H9 (cell line): ENCODE measurements around the gene STXBP1. TPM values are rescaled to one million over a fixed set of nuclear protein-coding genes. Genes with fewer than 3 reads are reported as not detected.

ENCODE experiments used
- DNase-seq: peaks from one replicate; pipeline ENCODE4 v3.0.0-alpha.2; 2017
- H2AFZ ChIP-seq: one replicate; pipeline ENCODE4 v1.6.1; 2013; ENCODE audit warnings: mild to moderate bottlenecking, low read length, control low read depth, moderate library complexity
- H2AK5ac ChIP-seq: 2 replicates; pipeline ENCODE4 v1.6.1; 2013; ENCODE audit warnings: low read length, control low read depth, mixed read lengths; ENCODE audit not compliant: insufficient read length
- H2BK120ac ChIP-seq: one replicate; pipeline ENCODE4 v1.6.1; 2013; ENCODE audit warnings: low read depth, mild to moderate bottlenecking, low read length, control low read depth, inconsistent platforms; ENCODE audit not compliant: poor library complexity, severe bottlenecking
- H2BK12ac ChIP-seq: 2 replicates; pipeline ENCODE4 v1.6.1; 2013; ENCODE audit warnings: low read length, control low read depth, mixed read lengths, low read depth; ENCODE audit not compliant: insufficient read length
- H2BK15ac ChIP-seq: 2 replicates; pipeline ENCODE4 v1.6.1; 2013; ENCODE audit warnings: low read depth, low read length, control low read depth
- H2BK20ac ChIP-seq: one replicate; pipeline ENCODE4 v1.6.1; 2013; ENCODE audit warnings: low read depth, mild to moderate bottlenecking, low read length, control low read depth, inconsistent platforms; ENCODE audit not compliant: poor library complexity, severe bottlenecking
- H2BK5ac ChIP-seq: 2 replicates; pipeline ENCODE4 v1.6.1; 2013; ENCODE audit warnings: low read length, control low read depth, mixed read lengths; ENCODE audit not compliant: insufficient read length
- H3K14ac ChIP-seq: 2 replicates; pipeline ENCODE4 v1.6.1; 2013; ENCODE audit warnings: low read length, control low read depth; ENCODE audit not compliant: insufficient read depth
- H3K18ac ChIP-seq: 2 replicates; pipeline ENCODE4 v1.6.1; 2013; ENCODE audit warnings: low read depth, mild to moderate bottlenecking, mixed read lengths, low read length, control low read depth; ENCODE audit not compliant: insufficient read length
- H3K23ac ChIP-seq: 2 replicates; pipeline ENCODE4 v1.6.1; 2013; ENCODE audit warnings: low read length, control low read depth, mixed read lengths, low read depth; ENCODE audit not compliant: insufficient read length
- H3K23me2 ChIP-seq: 2 replicates; pipeline ENCODE4 v1.6.1; 2013; ENCODE audit warnings: low read depth, mild to moderate bottlenecking, mixed read lengths, low read length, control low read depth; ENCODE audit not compliant: insufficient read length, poor library complexity, severe bottlenecking
- H3K27ac ChIP-seq: 2 replicates; pipeline ENCODE4 v1.5.1; 2013; ENCODE audit warnings: low read length, control low read depth, mixed read lengths, low read depth; ENCODE audit not compliant: insufficient read length
- H3K27me3 ChIP-seq: 2 replicates; pipeline ENCODE4 v1.6.1; 2013; ENCODE audit warnings: low read length, control low read depth, inconsistent platforms; ENCODE audit not compliant: insufficient read depth
- H3K4ac ChIP-seq: 2 replicates; pipeline ENCODE4 v1.6.1; 2013; ENCODE audit warnings: low read depth, mild to moderate bottlenecking, control low read depth, inconsistent platforms, low read length, moderate library complexity
- H3K4me1 ChIP-seq: 2 replicates; pipeline ENCODE4 v1.6.1; 2013; ENCODE audit warnings: low read length, control low read depth, inconsistent platforms; ENCODE audit not compliant: insufficient read depth
- H3K4me2 ChIP-seq: 2 replicates; pipeline ENCODE4 v1.6.1; 2013; ENCODE audit warnings: low read length, control low read depth, mixed read lengths; ENCODE audit not compliant: insufficient read length, insufficient read depth
- H3K56ac ChIP-seq: 2 replicates; pipeline ENCODE4 v1.6.1; 2013; ENCODE audit warnings: low read depth, mild to moderate bottlenecking, mixed read lengths, low read length, control low read depth; ENCODE audit not compliant: insufficient read length
- H3K79me1 ChIP-seq: 2 replicates; pipeline ENCODE4 v1.6.1; 2013; ENCODE audit warnings: low read depth, mild to moderate bottlenecking, moderate library complexity, low read length, control low read depth, inconsistent platforms; ENCODE audit not compliant: insufficient read depth, poor library complexity, severe bottlenecking
- H3K79me2 ChIP-seq: 2 replicates; pipeline ENCODE4 v1.6.1; 2013; ENCODE audit warnings: low read length, control low read depth, inconsistent platforms; ENCODE audit not compliant: insufficient read depth
- H3K9ac ChIP-seq: 2 replicates; pipeline ENCODE4 v1.6.1; 2013; ENCODE audit warnings: low read length, control low read depth, mixed read lengths; ENCODE audit not compliant: insufficient read length; ENCODE audit errors: extremely low read depth
- H3K9me3 ChIP-seq: one replicate; pipeline ENCODE4 v1.6.1; 2013; ENCODE audit warnings: low read depth, low read length, inconsistent platforms; ENCODE audit not compliant: control insufficient read depth
- H3T11ph ChIP-seq: one replicate; pipeline ENCODE4 v1.6.1; 2013; ENCODE audit warnings: mild to moderate bottlenecking, low read length, control low read depth, inconsistent platforms
- H4K20me1 ChIP-seq: one replicate; pipeline ENCODE4 v1.6.1; 2013; ENCODE audit not compliant: control insufficient read depth, insufficient read length, insufficient read depth
- H4K5ac ChIP-seq: 2 replicates; pipeline ENCODE4 v1.6.1; 2013; ENCODE audit warnings: low read depth, mild to moderate bottlenecking, mixed read lengths, low read length, control low read depth; ENCODE audit not compliant: insufficient read length
- H4K8ac ChIP-seq: replicated peaks from 2 replicates; pipeline ENCODE4 v1.6.1; 2013; ENCODE audit warnings: low read length, control low read depth, mixed read lengths, low read depth; ENCODE audit not compliant: insufficient read length
- H4K91ac ChIP-seq: 2 replicates; pipeline ENCODE4 v1.6.1; 2013; ENCODE audit warnings: low read depth, mild to moderate bottlenecking, moderate library complexity, mixed read lengths, low read length, control low read depth; ENCODE audit not compliant: insufficient read length
- H3K27ac Mint-ChIP-seq, 3 experiments: 2 replicates in 2 of 3; 3 replicates in 1 of 3; pipeline ENCODE4 v1.8.0; 2020 to 2021; ENCODE audit warnings: mixed read lengths in 3 of 3, mild to moderate bottlenecking in 1 of 3, moderate library complexity in 1 of 3
- H3K27me3 Mint-ChIP-seq: 2 replicates; pipeline ENCODE4 v1.8.0; 2021; ENCODE audit warnings: low read depth, mild to moderate bottlenecking, moderate library complexity, mixed read lengths
- H3K36me3 Mint-ChIP-seq, 3 experiments: 2 replicates in 2 of 3; 3 replicates in 1 of 3; pipeline ENCODE4 v1.8.0; 2020 to 2021; ENCODE audit warnings: low read depth in 3 of 3, mixed read lengths in 3 of 3; ENCODE audit not compliant: insufficient read depth in 1 of 3
- H3K4me1 Mint-ChIP-seq, 2 experiments: 2 replicates each; pipeline ENCODE4 v1.8.0; 2020; ENCODE audit warnings: mixed read lengths in 2 of 2
- H3K4me3 Mint-ChIP-seq, 2 experiments: 2 replicates in 1 of 2; 3 replicates in 1 of 2; pipeline ENCODE4 v1.8.0; 2020 to 2021; ENCODE audit warnings: mild to moderate bottlenecking in 2 of 2, mixed read lengths in 2 of 2, moderate library complexity in 1 of 2
- H3K9me3 Mint-ChIP-seq, 2 experiments: 2 replicates in 1 of 2; 3 replicates in 1 of 2; pipeline ENCODE4 v1.8.0; 2020; ENCODE audit warnings: mild to moderate bottlenecking in 2 of 2, mixed read lengths in 2 of 2, moderate library complexity in 1 of 2
- WGBS: extraction: QIAGEN DNeasy Blood & Tissue Kit; methylation state at CpG from one replicate; pipeline ENCODE4 v1.1.7; 2013; ENCODE audit warnings: missing lambda C conversion rate, low lambda C conversion rate, mixed read lengths; ENCODE audit not compliant: insufficient read length; ENCODE audit errors: extremely low coverage; 5-methylcytosine and 5-hydroxymethylcytosine counted together
- total RNA-seq: library from RNA; stranded (reverse); gene quantifications from 2 replicates; pipeline ENCODE4 v1.2.1, GENCODE V29; 2021
- TF ChIP-seq, protein P1 (sequence below): fragments of 200-600 bp; sonication (generic); conservative IDR thresholded peaks from 3 replicates; pipeline ENCODE4 v1.8.0; 2021; ENCODE audit warnings: antibody characterized with exemption, mild to moderate bottlenecking

Gene STXBP1
- total RNA-seq, 1 experiment from 2014 or later: 22.3 TPM

DNA sequence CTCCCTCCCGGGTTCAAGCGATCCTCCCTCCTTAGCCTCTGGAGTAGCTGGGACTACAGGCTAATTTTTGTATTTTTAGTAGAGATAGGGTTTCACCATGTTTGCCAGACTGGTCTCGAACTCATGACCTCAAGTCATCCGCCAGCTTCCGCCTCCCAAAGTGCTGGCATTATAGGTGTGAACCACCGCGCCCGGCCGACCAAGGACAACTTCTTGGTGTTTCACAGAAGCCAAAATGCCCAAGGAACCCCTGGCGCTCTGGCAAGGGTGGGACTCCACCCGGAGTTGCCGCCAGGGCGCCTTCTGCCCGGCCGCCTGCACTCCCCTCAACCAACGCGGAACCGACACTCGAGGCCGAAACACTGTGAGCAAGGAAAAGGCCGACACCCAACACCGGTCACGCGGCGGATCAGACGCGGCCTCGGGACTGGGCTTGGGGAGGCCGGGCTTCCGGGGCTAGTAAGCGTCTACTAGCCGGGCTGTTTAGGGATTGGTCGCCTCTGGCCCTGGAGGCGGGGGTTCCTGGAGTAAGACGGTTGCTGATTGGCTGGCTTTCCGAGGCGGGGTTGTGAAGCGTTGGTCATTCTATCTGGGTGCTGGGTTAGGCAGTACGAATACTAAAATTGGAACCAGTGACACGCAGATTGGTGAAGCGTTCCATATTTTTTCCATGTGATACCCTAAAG, 87.1 kb downstream of the STXBP1 start:
- H4K91ac ChIP-seq: no peak overlapping the region
- Mint-ChIP-seq H3K36me3 (peaks cover 0 to 1% (median 0%) of the 10 kb centered on the region in 3 experiments; a peak in 1 of 7 replicates), H3K4me1 (peaks cover 2 to 7% of the 10 kb centered on the region in 2 experiments), H3K4me3 (peak overlapping the region; percentile 70 to 81), H3K27ac (peak overlapping the region in 2 of 3 experiments; percentile 68 to 81; a peak in 3 of 7 replicates), H3K27me3 (peaks cover 6% of the 10 kb centered on the region), H3K9me3 (no peaks in the 10 kb centered on the region)
- WGBS: no CpG with 5 or more reads among the region's 41 CpGs
- H2AFZ ChIP-seq: no peak overlapping the region
- no peaks in the 10 kb centered on the region for H3K4me1 ChIP-seq
- peak overlapping the region; percentile 36 for H4K5ac ChIP-seq
- H3K18ac ChIP-seq: peak overlapping the region; percentile 66
- H2BK120ac ChIP-seq: no peak overlapping the region
- H2BK20ac ChIP-seq: no peak overlapping the region
- H4K8ac ChIP-seq: no peak overlapping the region
- H3K56ac ChIP-seq: no peak overlapping the region
- H3K9ac ChIP-seq: peak overlapping the region; percentile 35
- peak overlapping the region; percentile 57 for H3K4me2 ChIP-seq
- peak; percentile 98 for DNase-seq
- no peak overlapping the region for H2BK5ac ChIP-seq
- no peak overlapping the region for H2BK12ac ChIP-seq
- H3K14ac ChIP-seq: peak overlapping the region; percentile 73
- H3K23me2 ChIP-seq: peaks cover 4% of the 10 kb centered on the region
- no peak overlapping the region for H3T11ph ChIP-seq
- H2BK15ac ChIP-seq: no peak overlapping the region
- no peaks in the 10 kb centered on the region for H3K27me3 ChIP-seq
- H4K20me1 ChIP-seq: no peaks in the 10 kb centered on the region
- no peak overlapping the region for H3K23ac ChIP-seq
- H3K79me1 ChIP-seq: no peaks in the 10 kb centered on the region
- TF ChIP-seq, protein P1, sequence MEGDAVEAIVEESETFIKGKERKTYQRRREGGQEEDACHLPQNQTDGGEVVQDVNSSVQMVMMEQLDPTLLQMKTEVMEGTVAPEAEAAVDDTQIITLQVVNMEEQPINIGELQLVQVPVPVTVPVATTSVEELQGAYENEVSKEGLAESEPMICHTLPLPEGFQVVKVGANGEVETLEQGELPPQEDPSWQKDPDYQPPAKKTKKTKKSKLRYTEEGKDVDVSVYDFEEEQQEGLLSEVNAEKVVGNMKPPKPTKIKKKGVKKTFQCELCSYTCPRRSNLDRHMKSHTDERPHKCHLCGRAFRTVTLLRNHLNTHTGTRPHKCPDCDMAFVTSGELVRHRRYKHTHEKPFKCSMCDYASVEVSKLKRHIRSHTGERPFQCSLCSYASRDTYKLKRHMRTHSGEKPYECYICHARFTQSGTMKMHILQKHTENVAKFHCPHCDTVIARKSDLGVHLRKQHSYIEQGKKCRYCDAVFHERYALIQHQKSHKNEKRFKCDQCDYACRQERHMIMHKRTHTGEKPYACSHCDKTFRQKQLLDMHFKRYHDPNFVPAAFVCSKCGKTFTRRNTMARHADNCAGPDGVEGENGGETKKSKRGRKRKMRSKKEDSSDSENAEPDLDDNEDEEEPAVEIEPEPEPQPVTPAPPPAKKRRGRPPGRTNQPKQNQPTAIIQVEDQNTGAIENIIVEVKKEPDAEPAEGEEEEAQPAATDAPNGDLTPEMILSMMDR: peak; percentile 25; the same call in 1 of the 3 replicates
- no peak overlapping the region for H3K4ac ChIP-seq
- H3K79me2 ChIP-seq: no peaks in the 10 kb centered on the region
- no peak overlapping the region for H3K27ac ChIP-seq
- H2AK5ac ChIP-seq: no peak overlapping the region
- no peaks in the 10 kb centered on the region for H3K9me3 ChIP-seq
